ENCODE data around the gene ODF4.

ODF4 gene

DNA sequence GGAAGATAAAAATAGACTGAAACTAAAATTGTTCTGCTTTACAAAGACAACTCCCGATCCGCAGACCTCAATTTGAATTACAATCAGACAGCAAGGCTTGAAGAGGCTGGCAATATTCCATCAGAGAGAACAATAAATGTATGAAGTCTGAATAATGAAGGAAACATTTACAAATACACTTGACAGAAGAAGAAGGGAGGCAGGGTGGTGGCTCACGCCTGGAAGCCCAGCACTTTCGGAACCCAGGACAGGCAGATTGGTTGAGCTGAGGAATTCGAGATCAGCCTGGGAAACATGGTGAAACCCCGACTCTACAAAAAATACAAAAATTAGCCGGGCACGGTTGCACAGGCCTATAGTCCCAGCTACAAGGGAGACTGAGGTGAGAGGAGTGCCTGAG is 14.6 kb downstream of the ODF4 start:
- no peak overlapping the region for H3K4me3 Mint-ChIP-seq
- H3K27me3 Mint-ChIP-seq (ENCODE audit: low read depth): peaks cover 7% of the 10 kb centered on the region
- peaks cover 7% of the 10 kb centered on the region for H3K4me1 Mint-ChIP-seq
- H3K9me3 Mint-ChIP-seq: no peaks in the 10 kb centered on the region
- TF ChIP-seq, protein P1, sequence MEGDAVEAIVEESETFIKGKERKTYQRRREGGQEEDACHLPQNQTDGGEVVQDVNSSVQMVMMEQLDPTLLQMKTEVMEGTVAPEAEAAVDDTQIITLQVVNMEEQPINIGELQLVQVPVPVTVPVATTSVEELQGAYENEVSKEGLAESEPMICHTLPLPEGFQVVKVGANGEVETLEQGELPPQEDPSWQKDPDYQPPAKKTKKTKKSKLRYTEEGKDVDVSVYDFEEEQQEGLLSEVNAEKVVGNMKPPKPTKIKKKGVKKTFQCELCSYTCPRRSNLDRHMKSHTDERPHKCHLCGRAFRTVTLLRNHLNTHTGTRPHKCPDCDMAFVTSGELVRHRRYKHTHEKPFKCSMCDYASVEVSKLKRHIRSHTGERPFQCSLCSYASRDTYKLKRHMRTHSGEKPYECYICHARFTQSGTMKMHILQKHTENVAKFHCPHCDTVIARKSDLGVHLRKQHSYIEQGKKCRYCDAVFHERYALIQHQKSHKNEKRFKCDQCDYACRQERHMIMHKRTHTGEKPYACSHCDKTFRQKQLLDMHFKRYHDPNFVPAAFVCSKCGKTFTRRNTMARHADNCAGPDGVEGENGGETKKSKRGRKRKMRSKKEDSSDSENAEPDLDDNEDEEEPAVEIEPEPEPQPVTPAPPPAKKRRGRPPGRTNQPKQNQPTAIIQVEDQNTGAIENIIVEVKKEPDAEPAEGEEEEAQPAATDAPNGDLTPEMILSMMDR (IDR thresholded peaks at IDR 0.05; ENCODE audit: unreplicated experiment in 3 of 3): no peak
- H3K36me3 Mint-ChIP-seq (ENCODE audit: low read depth): peaks cover 10% of the 10 kb centered on the region
- peak overlapping the region in 1 of 3 experiments; percentile 9 for H3K27ac Mint-ChIP-seq

DNA sequence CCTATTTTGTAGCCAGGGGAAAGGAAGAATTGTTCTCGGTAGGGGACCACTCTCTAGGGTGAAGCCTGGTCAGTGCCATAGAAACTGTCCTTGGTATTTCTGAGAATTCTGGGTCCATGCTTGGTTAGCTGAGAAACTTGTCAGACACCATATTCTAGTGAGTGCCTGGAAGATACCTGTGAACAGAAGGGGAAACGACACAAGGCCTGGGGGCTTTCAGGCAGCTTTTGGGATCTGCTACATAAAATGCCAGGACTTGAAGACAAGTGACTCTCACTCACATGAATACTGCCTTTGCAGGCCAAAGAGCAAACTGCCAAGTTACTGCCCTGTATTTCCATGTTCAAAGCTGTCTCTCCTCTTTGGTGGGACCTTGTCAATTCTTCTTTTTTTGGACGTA is 18.3 kb downstream of the ODF4 start:
- H3K36me3 Mint-ChIP-seq (ENCODE audit: low read depth): peaks cover 12% of the 10 kb centered on the region
- no peaks in the 10 kb centered on the region for H3K9me3 Mint-ChIP-seq
- peaks cover 29% of the 10 kb centered on the region for H3K4me1 Mint-ChIP-seq
- H3K27me3 Mint-ChIP-seq (ENCODE audit: low read depth): no peaks in the 10 kb centered on the region
- peak overlapping the region in 1 of 3 experiments; percentile 27 for H3K27ac Mint-ChIP-seq
- no peak overlapping the region for H3K4me3 Mint-ChIP-seq
- TF ChIP-seq, protein P1 (IDR thresholded peaks at IDR 0.05; ENCODE audit: unreplicated experiment in 3 of 3): no peak

DNA sequence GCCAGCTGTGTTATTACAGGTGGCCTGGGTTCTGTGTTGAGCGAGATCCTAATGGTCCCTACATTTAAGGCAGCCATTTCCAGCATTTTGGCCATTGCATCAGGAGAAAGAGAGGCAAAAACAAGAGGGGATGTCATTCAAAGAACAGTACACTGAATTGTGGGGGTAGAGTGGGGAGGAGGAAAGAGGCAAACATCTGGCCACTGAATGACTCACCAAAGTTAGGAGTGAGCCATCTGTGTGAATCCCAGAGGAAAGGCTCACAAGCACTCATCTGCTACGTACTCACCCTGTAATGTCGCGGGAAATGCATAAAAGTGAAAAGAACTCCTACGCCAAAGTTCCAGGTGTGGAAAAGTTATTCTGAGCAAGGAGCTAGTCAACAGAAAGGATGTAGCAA is 20.1 kb downstream of the ODF4 start:
- Mint-ChIP-seq H3K36me3 (ENCODE audit: low read depth) (peaks cover 15% of the 10 kb centered on the region), H3K9me3 (no peaks in the 10 kb centered on the region), H3K4me1 (peaks cover 26% of the 10 kb centered on the region), H3K27ac (peak overlapping the region; percentile 47 to 80 (median 69)), H3K4me3 (peak overlapping the region in 1 of 3 experiments; percentile 28), H3K27me3 (ENCODE audit: low read depth) (no peaks in the 10 kb centered on the region)
- TF ChIP-seq, protein P1 (IDR thresholded peaks at IDR 0.05; ENCODE audit: unreplicated experiment in 3 of 3): no peak

DNA sequence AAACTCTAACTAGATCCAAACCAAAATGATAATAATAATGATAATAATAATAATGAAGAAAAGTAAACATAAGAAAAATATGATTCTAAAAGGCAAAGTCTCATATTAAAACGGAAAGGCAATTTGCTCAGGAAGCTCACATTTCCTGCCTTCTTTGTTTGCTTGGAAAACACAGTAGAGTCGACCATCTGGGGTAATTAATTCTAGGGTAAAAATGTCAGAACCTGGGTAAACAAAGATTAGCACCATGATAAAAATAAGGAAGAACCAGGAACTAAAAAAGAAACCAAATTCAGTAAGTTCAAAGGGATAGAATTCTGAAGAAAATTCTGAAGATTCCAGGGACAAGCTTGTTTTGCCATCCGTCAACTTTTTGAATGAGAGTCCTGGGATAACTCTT is 20.6 kb downstream of the ODF4 start:
- Mint-ChIP-seq H3K36me3 (ENCODE audit: low read depth) (peaks cover 15% of the 10 kb centered on the region), H3K9me3 (no peaks in the 10 kb centered on the region), H3K4me1 (peaks cover 26% of the 10 kb centered on the region), H3K4me3 (no peak overlapping the region), H3K27me3 (ENCODE audit: low read depth) (no peaks in the 10 kb centered on the region), H3K27ac (peak overlapping the region; percentile 47 to 80 (median 69))
- TF ChIP-seq, protein P1 (IDR thresholded peaks at IDR 0.05; ENCODE audit: unreplicated experiment in 3 of 3): no peak

DNA sequence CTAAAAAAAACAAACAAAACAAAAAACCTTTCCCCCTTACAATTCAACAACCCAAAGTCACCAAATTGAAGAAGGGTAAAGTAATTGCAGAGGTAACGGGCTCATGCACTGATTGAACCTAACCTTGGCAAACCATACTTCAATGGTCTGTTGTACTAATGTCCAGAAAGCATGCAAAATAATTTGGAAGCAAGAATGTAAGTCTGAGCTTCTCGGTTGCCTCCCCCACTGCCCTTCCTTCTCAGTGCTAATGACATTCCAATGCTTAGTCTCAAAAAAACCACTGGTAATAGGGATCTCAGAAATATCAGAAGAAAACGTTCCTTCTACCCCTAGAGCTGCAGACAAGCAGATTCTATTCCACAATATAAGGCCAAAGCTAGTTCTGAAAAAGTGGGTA is 21.1 kb downstream of the ODF4 start:
- peak overlapping the region; percentile 25 to 80 (median 47) for H3K27ac Mint-ChIP-seq
- H3K4me3 Mint-ChIP-seq: peak overlapping the region in 1 of 3 experiments; percentile 20
- TF ChIP-seq, protein P1 (IDR thresholded peaks at IDR 0.05; ENCODE audit: unreplicated experiment in 3 of 3): no peak
- H3K36me3 Mint-ChIP-seq (ENCODE audit: low read depth): peaks cover 18% of the 10 kb centered on the region
- peaks cover 26% of the 10 kb centered on the region for H3K4me1 Mint-ChIP-seq
- H3K27me3 Mint-ChIP-seq (ENCODE audit: low read depth): no peaks in the 10 kb centered on the region
- H3K9me3 Mint-ChIP-seq: no peaks in the 10 kb centered on the region

DNA sequence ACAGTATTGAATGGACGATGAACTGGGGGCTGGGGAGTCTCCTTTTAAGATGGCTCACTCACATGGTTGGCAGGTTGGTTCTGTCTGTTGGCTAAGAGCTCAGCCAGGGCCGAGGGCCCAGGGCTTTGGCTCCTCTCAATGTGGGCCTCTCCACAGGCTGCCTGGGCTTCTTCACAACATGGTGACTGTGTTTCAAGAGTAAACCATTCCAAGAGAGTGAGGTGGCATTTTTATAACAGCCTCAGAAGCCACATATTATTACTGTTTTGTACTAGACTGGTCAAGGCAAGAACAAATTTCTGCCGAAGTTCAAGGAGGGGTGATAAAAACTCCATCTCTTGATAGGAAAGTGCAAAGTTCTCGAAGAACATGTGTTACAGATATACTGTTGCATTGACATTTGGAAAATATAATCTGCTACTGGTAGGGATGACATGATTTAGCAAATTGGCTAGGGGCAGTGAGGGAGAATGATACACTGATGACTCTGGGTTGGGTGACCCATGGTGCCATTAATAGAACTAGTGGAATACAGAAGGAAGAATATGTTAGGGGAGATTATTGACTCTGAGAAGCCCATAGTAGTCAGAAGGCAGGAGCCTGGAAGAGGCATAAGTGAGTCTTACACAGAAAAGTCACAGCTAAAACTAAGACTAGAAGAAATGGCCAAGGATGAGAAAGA is 23.2 kb downstream of the ODF4 start:
- Mint-ChIP-seq H3K27me3 (ENCODE audit: low read depth) (no peaks in the 10 kb centered on the region), H3K4me1 (peaks cover 35% of the 10 kb centered on the region), H3K9me3 (no peaks in the 10 kb centered on the region), H3K27ac (no peak overlapping the region), H3K4me3 (no peak overlapping the region), H3K36me3 (ENCODE audit: low read depth) (peaks cover 20% of the 10 kb centered on the region)
- TF ChIP-seq, protein P1 (IDR thresholded peaks at IDR 0.05; ENCODE audit: unreplicated experiment in 3 of 3): no peak

Data from nephron (organoid).